Measurements from ENCODE around the gene IST1.

- TF ChIP-seq CTCF (IDR thresholded peaks at IDR 0.05) = no peak
- no peak for TF ChIP-seq ZFX (IDR thresholded peaks at IDR 0.05; ENCODE audit: borderline replicate concordance)
These were observed 7.5 kb downstream of the IST1 start for GRCh38 chr16:71902656-71903365.

All from 22Rv1 (cell line).